SK-N-SH treated with all-trans-retinoic acid at 6 μM for 48 hours (cell line): ENCODE results near the gene RAB3IP.
"Not testable (repeated sequence)": the region's sequence is repeated elsewhere in the genome, so short reads cannot be mapped to it uniquely, and the experiment has no call there.

Experiments used
- ATAC-seq: fragments of 200-7000 bp; cut with Tn5 transposase; 3 replicates; pipeline ENCODE4 v1.9.1; 2020; ENCODE audit warnings: mild to moderate bottlenecking, moderate library complexity
- ARNTL ChIP-seq: fragments of 450-650 bp; formaldehyde crosslinking; IDR thresholded peaks from 2 replicates; pipeline ENCODE4 v1.5.0; 2020; ENCODE audit warnings: low read depth, mild to moderate bottlenecking, moderate library complexity, borderline replicate concordance
- BACH2 ChIP-seq: fragments of 250-450 bp; sonication (Bioruptor Pico); IDR thresholded peaks from 2 replicates; pipeline ENCODE4 v1.9.0; 2021; ENCODE audit warnings: mild to moderate bottlenecking, borderline replicate concordance
- CSDC2 ChIP-seq: fragments of 250-450 bp; sonication (Bioruptor Pico); IDR thresholded peaks from 2 replicates; pipeline ENCODE4 v1.5.0; 2020; ENCODE audit warnings: mild to moderate bottlenecking, moderate library complexity
- ESRRG ChIP-seq: fragments of 250-450 bp; sonication (Bioruptor Pico); IDR thresholded peaks from 2 replicates; pipeline ENCODE4 v1.6.1; 2021; ENCODE audit warnings: mild to moderate bottlenecking
- GLIS3 ChIP-seq: fragments of 250-450 bp; sonication (Bioruptor Pico); IDR thresholded peaks from 2 replicates; pipeline ENCODE4 v1.5.0; 2020; ENCODE audit warnings: mild to moderate bottlenecking, moderate library complexity
- ISL1 ChIP-seq: fragments of 250-450 bp; sonication (Bioruptor Pico); IDR thresholded peaks from 2 replicates; pipeline ENCODE4 v2.1.2; 2022; ENCODE audit warnings: mild to moderate bottlenecking, moderate library complexity
- OSR1 ChIP-seq: fragments of 250-450 bp; sonication (Bioruptor Pico); IDR thresholded peaks from 2 replicates; pipeline ENCODE4 v1.8.0; 2022; ENCODE audit warnings: moderate library complexity, mild to moderate bottlenecking, inconsistent platforms
- PATZ1 ChIP-seq: fragments of 250-450 bp; sonication (Bioruptor Pico); IDR thresholded peaks from 2 replicates; pipeline ENCODE4 v1.8.0; 2020; ENCODE audit warnings: mild to moderate bottlenecking, moderate library complexity, borderline replicate concordance
- POU6F1 ChIP-seq: fragments of 250-450 bp; sonication (Bioruptor Pico); IDR thresholded peaks from 2 replicates; pipeline ENCODE4 v1.8.0; 2021; ENCODE audit warnings: low read depth, mild to moderate bottlenecking, moderate library complexity, borderline replicate concordance
- PPARA ChIP-seq: fragments of 250-450 bp; sonication (Bioruptor Pico); IDR thresholded peaks from 2 replicates; pipeline ENCODE4 v1.5.0; 2020; ENCODE audit warnings: mild to moderate bottlenecking, borderline replicate concordance
- RARB ChIP-seq: fragments of 250-450 bp; sonication (Bioruptor Pico); IDR thresholded peaks from 2 replicates; pipeline ENCODE4 v1.8.0; 2021; ENCODE audit warnings: mild to moderate bottlenecking, moderate library complexity
- SNAI2 ChIP-seq: fragments of 250-450 bp; sonication (Bioruptor Pico); IDR thresholded peaks from 2 replicates; pipeline ENCODE4 v1.5.0; 2020; ENCODE audit warnings: mild to moderate bottlenecking, moderate library complexity
- TCF4 ChIP-seq: fragments of 250-450 bp; sonication (Bioruptor Pico); IDR thresholded peaks from 2 replicates; pipeline ENCODE4 v1.8.0; 2021; ENCODE audit warnings: mild to moderate bottlenecking, moderate library complexity, borderline replicate concordance
- TOX ChIP-seq: fragments of 250-450 bp; sonication (Bioruptor Pico); IDR thresholded peaks from 2 replicates; pipeline ENCODE4 v1.8.0; 2021; ENCODE audit warnings: mild to moderate bottlenecking, moderate library complexity, borderline replicate concordance
- TSHZ2 ChIP-seq: fragments of 250-450 bp; sonication (Bioruptor Pico); IDR thresholded peaks from 2 replicates; pipeline ENCODE4 v1.5.0; 2020; ENCODE audit warnings: mild to moderate bottlenecking, moderate library complexity
- ZC3H10 ChIP-seq: fragments of 250-450 bp; sonication (Bioruptor Pico); IDR thresholded peaks from 2 replicates; pipeline ENCODE4 v1.5.1; 2021; ENCODE audit warnings: mild to moderate bottlenecking, moderate library complexity
- ZFP3 ChIP-seq: fragments of 250-450 bp; sonication (Bioruptor Pico); IDR thresholded peaks from 2 replicates; pipeline ENCODE4 v1.5.0; 2020; ENCODE audit warnings: mild to moderate bottlenecking, moderate library complexity
- ZFP30 ChIP-seq: fragments of 450-650 bp; formaldehyde crosslinking; IDR thresholded peaks from 2 replicates; pipeline ENCODE4 v1.5.0; 2022; ENCODE audit warnings: mild to moderate bottlenecking, moderate library complexity
- ZNF565 ChIP-seq: fragments of 450-650 bp; formaldehyde crosslinking; conservative IDR thresholded peaks from 2 replicates; pipeline ENCODE4 v1.5.0; 2020; ENCODE audit warnings: low read depth, mild to moderate bottlenecking, moderate library complexity
- ZNF70 ChIP-seq: fragments of 450-650 bp; formaldehyde crosslinking; IDR thresholded peaks from 2 replicates; pipeline ENCODE4 v1.5.0; 2020; ENCODE audit warnings: mild to moderate bottlenecking, moderate library complexity
- ZNF8 ChIP-seq: fragments of 450-650 bp; formaldehyde crosslinking; IDR thresholded peaks from 2 replicates; pipeline ENCODE4 v1.5.0; 2020; ENCODE audit warnings: mild to moderate bottlenecking, moderate library complexity

RAB3IP gene

GRCh38 chr12:69792533-69792932 is 53.9 kb downstream of the RAB3IP start:
- no peak for ATAC-seq
- TF ChIP-seq ZC3H10 (CRISPR knock-in tag) (no peak), TOX (CRISPR knock-in tag) (no peak), CSDC2 (no peak), OSR1 (CRISPR knock-in tag) (no peak), ZNF8 (CRISPR knock-in tag) (no peak), TCF4 (no peak), PATZ1 (CRISPR knock-in tag) (no peak), ZFP30 (CRISPR knock-in tag) (no peak), ZNF565 (CRISPR knock-in tag) (no peak), ESRRG (CRISPR knock-in tag) (no peak), ISL1 (no peak), BACH2 (CRISPR knock-in tag) (no peak), RARB (CRISPR knock-in tag) (no peak), ARNTL (CRISPR knock-in tag) (no peak), SNAI2 (no peak), ZNF70 (no peak), ZFP3 (CRISPR knock-in tag) (no peak)

- not testable (repeated sequence) for ATAC-seq
Observed at GRCh38 chr12:69807101-69807897, 68.6 kb downstream of the RAB3IP start.

GRCh38 chr12:69810870-69811498 is 72.3 kb downstream of the RAB3IP start:
- no peak for ATAC-seq
- TF ChIP-seq ZNF8 (CRISPR knock-in tag) (no peak), SNAI2 (no peak), ZC3H10 (CRISPR knock-in tag) (no peak), TSHZ2 (CRISPR knock-in tag) (no peak), ZNF565 (CRISPR knock-in tag) (no peak), ISL1 (no peak), ZFP3 (CRISPR knock-in tag) (no peak), OSR1 (CRISPR knock-in tag) (no peak), PATZ1 (CRISPR knock-in tag) (no peak), BACH2 (CRISPR knock-in tag) (no peak), POU6F1 (CRISPR knock-in tag) (no peak), PPARA (no peak), ZFP30 (CRISPR knock-in tag) (no peak), GLIS3 (CRISPR knock-in tag) (no peak), ESRRG (CRISPR knock-in tag) (no peak), TOX (CRISPR knock-in tag) (no peak), TCF4 (no peak)
